Brain pericyte (primary cell): Measurements from ENCODE around the gene EFHD2.
"Not testable (repeated sequence)": the region's sequence is repeated elsewhere in the genome, so short reads cannot be mapped to it uniquely, and the experiment has no call there.

Experiments used
- DNase-seq: peaks from one replicate; pipeline ENCODE4 v3.0.0-alpha.2; 2012; ENCODE audit warnings: low read depth, low spot score

Gene EFHD2

GRCh38 chr1:15388201-15388880, 21.3 kb upstream of the EFHD2 start:
- no peak for DNase-seq

GRCh38 chr1:15389828-15390227, 19.9 kb upstream of the EFHD2 start:
- not testable (repeated sequence) for DNase-seq

GRCh38 chr1:15390667-15391066, 19.0 kb upstream of the EFHD2 start:
- DNase-seq = no peak

GRCh38 chr1:15391366-15391765, 18.3 kb upstream of the EFHD2 start:
- no peak for DNase-seq

- DNase-seq = no peak
These were observed 16.0 kb upstream of the EFHD2 start for GRCh38 chr1:15393475-15394257.

GRCh38 chr1:15394258-15394690, 15.4 kb upstream of the EFHD2 start:
- DNase-seq = no peak

- no peak for DNase-seq
These were observed 12.5 kb upstream of the EFHD2 start for GRCh38 chr1:15397236-15397635.

- no peak for DNase-seq
These were observed 10.0 kb upstream of the EFHD2 start for GRCh38 chr1:15399710-15400109.

GRCh38 chr1:15400627-15401026, 9.1 kb upstream of the EFHD2 start:
- DNase-seq = no peak

GRCh38 chr1:15401391-15402055, 8.2 kb upstream of the EFHD2 start:
- DNase-seq = no peak

- DNase-seq = no peak
These were observed 6.8 kb upstream of the EFHD2 start for GRCh38 chr1:15402809-15403450.

GRCh38 chr1:15403962-15404580, 5.6 kb upstream of the EFHD2 start:
- no peak for DNase-seq

- no peak for DNase-seq
These were observed 4.4 kb upstream of the EFHD2 start for GRCh38 chr1:15405106-15405850.

- no peak for DNase-seq
These were observed 2.8 kb upstream of the EFHD2 start for GRCh38 chr1:15406614-15407559.

GRCh38 chr1:15407580-15407979, 2.1 kb upstream of the EFHD2 start:
- no peak for DNase-seq

- DNase-seq = no peak
These were observed 749 bp upstream of the EFHD2 start for GRCh38 chr1:15408890-15409387.

- DNase-seq = no peak
These were observed 665 bp downstream of the EFHD2 start for GRCh38 chr1:15410223-15410883.

- no peak for DNase-seq
These were observed 1.2 kb downstream of the EFHD2 start for GRCh38 chr1:15410884-15411245.

GRCh38 chr1:15411593-15412137, 2.0 kb downstream of the EFHD2 start:
- no peak for DNase-seq
